WTC11 (cell line): ENCODE measurements around the gene ADCY6. TPM values are rescaled to one million over a fixed set of nuclear protein-coding genes. Genes with fewer than 3 reads are reported as not detected.

Experiments
- ATAC-seq: fragments of 200-7000 bp; cut with Tn5 transposase; 2 replicates; pipeline ENCODE4 v1.10.0; 2021; ENCODE audit warnings: mild to moderate bottlenecking, moderate library complexity
- CTCF ChIA-PET: fragments of 300-600 bp; sonication (Branson Sonifier 250); formaldehyde crosslinking; loops from one replicate; lab custom pipeline; 2021; ENCODE audit warnings: antibody characterized with exemption; lab: Charles Lee
- POLR2A ChIA-PET: fragments of 350-600 bp; sonication (Branson Sonifier 250); formaldehyde crosslinking; loops from one replicate; lab custom pipeline; 2021; ENCODE audit warnings: antibody characterized with exemption; lab: Charles Lee
- DNase-seq: peaks from one replicate; pipeline ENCODE4 v3.0.0; 2021; ENCODE audit warnings: low spot score
- H3K27ac Mint-ChIP-seq: 2 replicates; pipeline ENCODE4 v1.8.0; 2021; ENCODE audit warnings: mixed read lengths
- H3K27me3 Mint-ChIP-seq: 2 replicates; pipeline ENCODE4 v1.8.0; 2021; ENCODE audit warnings: low read depth, mild to moderate bottlenecking, moderate library complexity, mixed read lengths
- H3K36me3 Mint-ChIP-seq: 2 replicates; pipeline ENCODE4 v1.8.0; 2021; ENCODE audit warnings: mixed read lengths
- H3K4me1 Mint-ChIP-seq: 2 replicates; pipeline ENCODE4 v1.8.0; 2022; ENCODE audit warnings: mixed read lengths
- H3K4me3 Mint-ChIP-seq: 2 replicates; pipeline ENCODE4 v1.8.0; 2021; ENCODE audit warnings: mild to moderate bottlenecking, moderate library complexity, mixed read lengths
- H3K9me3 Mint-ChIP-seq: 2 replicates; pipeline ENCODE4 v1.8.0; 2021; ENCODE audit warnings: mixed read lengths
- AFF4 ChIP-seq: sonication (generic); formaldehyde crosslinking; IDR thresholded peaks from 2 replicates; pipeline ENCODE4 v1.8.1; 2023; ENCODE audit warnings: mild to moderate bottlenecking, missing genetic modification reagents, borderline replicate concordance
- CBFB ChIP-seq: sonication (generic); formaldehyde crosslinking; IDR thresholded peaks from 2 replicates; pipeline ENCODE4 v1.8.1; 2022; ENCODE audit warnings: mild to moderate bottlenecking, low read depth, missing genetic modification reagents
- CREB1 ChIP-seq: sonication (generic); formaldehyde crosslinking; IDR thresholded peaks from 2 replicates; pipeline ENCODE4 v1.8.0; 2023; ENCODE audit warnings: mild to moderate bottlenecking, missing genetic modification reagents
- E2F1 ChIP-seq: sonication (generic); formaldehyde crosslinking; IDR thresholded peaks from 2 replicates; pipeline ENCODE4 v1.8.0; 2022; ENCODE audit warnings: mild to moderate bottlenecking, missing genetic modification reagents
- ESRRA ChIP-seq: sonication (generic); formaldehyde crosslinking; IDR thresholded peaks from 2 replicates; pipeline ENCODE4 v1.8.1; 2022; ENCODE audit warnings: mild to moderate bottlenecking, missing genetic modification reagents, borderline replicate concordance
- ETV6 ChIP-seq: sonication (generic); formaldehyde crosslinking; IDR thresholded peaks from 2 replicates; pipeline ENCODE4 v1.8.1; 2022; ENCODE audit warnings: mild to moderate bottlenecking, missing genetic modification reagents
- FOXK1 ChIP-seq: sonication (generic); formaldehyde crosslinking; IDR thresholded peaks from 2 replicates; pipeline ENCODE4 v1.8.0; 2022; ENCODE audit warnings: mild to moderate bottlenecking, moderate library complexity, missing genetic modification reagents
- GRHL2 ChIP-seq: fragments of 250-450 bp; sonication (Bioruptor Pico); IDR thresholded peaks from 2 replicates; pipeline ENCODE4 v1.8.0; 2022; ENCODE audit warnings: mild to moderate bottlenecking, moderate library complexity; ENCODE audit not compliant: insufficient replicate concordance, severe bottlenecking
- HMGXB4 ChIP-seq: sonication (generic); formaldehyde crosslinking; IDR thresholded peaks from 2 replicates; pipeline ENCODE4 v1.8.1; 2023; ENCODE audit warnings: mild to moderate bottlenecking, moderate library complexity, missing genetic modification reagents
- JAZF1 ChIP-seq: fragments of 250-450 bp; sonication (Bioruptor Pico); IDR thresholded peaks from 2 replicates; pipeline ENCODE4 v1.9.0; 2021; ENCODE audit warnings: moderate library complexity, mild to moderate bottlenecking, inconsistent platforms
- MXD4 ChIP-seq: fragments of 250-450 bp; sonication (Bioruptor Pico); IDR thresholded peaks from 2 replicates; pipeline ENCODE4 v1.8.0; 2021; ENCODE audit warnings: mild to moderate bottlenecking, moderate library complexity, borderline replicate concordance
- NFATC4 ChIP-seq: fragments of 250-450 bp; sonication (Bioruptor Pico); IDR thresholded peaks from 2 replicates; pipeline ENCODE4 v1.9.0; 2021; ENCODE audit warnings: mild to moderate bottlenecking
- NR3C1 ChIP-seq: sonication (generic); formaldehyde crosslinking; conservative IDR thresholded peaks from 2 replicates; pipeline ENCODE4 v1.8.1; 2023; ENCODE audit warnings: low read depth, mild to moderate bottlenecking, missing genetic modification reagents
- SP1 ChIP-seq: sonication (generic); formaldehyde crosslinking; conservative IDR thresholded peaks from 2 replicates; pipeline ENCODE4 v1.8.1; 2022; ENCODE audit warnings: missing genetic modification reagents
- TEAD4 ChIP-seq: sonication (generic); formaldehyde crosslinking; IDR thresholded peaks from 2 replicates; pipeline ENCODE4 v1.8.0; 2022; ENCODE audit warnings: mild to moderate bottlenecking, missing genetic modification reagents
- ZBTB21 ChIP-seq: sonication (generic); formaldehyde crosslinking; IDR thresholded peaks from 2 replicates; pipeline ENCODE4 v1.8.1; 2023; ENCODE audit warnings: mild to moderate bottlenecking, missing genetic modification reagents, borderline replicate concordance
- ZNF138 ChIP-seq: sonication (generic); formaldehyde crosslinking; conservative IDR thresholded peaks from 2 replicates; pipeline ENCODE4 v1.8.1; 2022; ENCODE audit warnings: mild to moderate bottlenecking, moderate library complexity, missing genetic modification reagents
- ZNF671 ChIP-seq: fragments of 250-450 bp; sonication (Bioruptor Pico); IDR thresholded peaks from 2 replicates; pipeline ENCODE4 v1.8.0; 2021; ENCODE audit warnings: mild to moderate bottlenecking
- total RNA-seq: library from RNA; stranded (reverse); gene quantifications from 3 replicates; pipeline ENCODE4 v1.2.3, GENCODE V29; 2021
- TF ChIP-seq, protein P1 (sequence below): fragments of 200-600 bp; IDR thresholded peaks from 2 replicates; pipeline ENCODE4 v1.8.0; 2022; ENCODE audit warnings: antibody characterized with exemption
- TF ChIP-seq, protein P2 (sequence below): sonication (generic); formaldehyde crosslinking; IDR thresholded peaks from 2 replicates; pipeline ENCODE4 v1.8.0; 2023; ENCODE audit warnings: mild to moderate bottlenecking, missing genetic modification reagents
- TF ChIP-seq, protein P3 (sequence below): sonication (generic); formaldehyde crosslinking; IDR thresholded peaks from 2 replicates; pipeline ENCODE4 v1.8.1; 2022; ENCODE audit warnings: mild to moderate bottlenecking, moderate library complexity, missing genetic modification reagents

Gene ADCY6
- total RNA-seq, 1 experiment from 2014 or later, result 12.8 TPM

DNA sequence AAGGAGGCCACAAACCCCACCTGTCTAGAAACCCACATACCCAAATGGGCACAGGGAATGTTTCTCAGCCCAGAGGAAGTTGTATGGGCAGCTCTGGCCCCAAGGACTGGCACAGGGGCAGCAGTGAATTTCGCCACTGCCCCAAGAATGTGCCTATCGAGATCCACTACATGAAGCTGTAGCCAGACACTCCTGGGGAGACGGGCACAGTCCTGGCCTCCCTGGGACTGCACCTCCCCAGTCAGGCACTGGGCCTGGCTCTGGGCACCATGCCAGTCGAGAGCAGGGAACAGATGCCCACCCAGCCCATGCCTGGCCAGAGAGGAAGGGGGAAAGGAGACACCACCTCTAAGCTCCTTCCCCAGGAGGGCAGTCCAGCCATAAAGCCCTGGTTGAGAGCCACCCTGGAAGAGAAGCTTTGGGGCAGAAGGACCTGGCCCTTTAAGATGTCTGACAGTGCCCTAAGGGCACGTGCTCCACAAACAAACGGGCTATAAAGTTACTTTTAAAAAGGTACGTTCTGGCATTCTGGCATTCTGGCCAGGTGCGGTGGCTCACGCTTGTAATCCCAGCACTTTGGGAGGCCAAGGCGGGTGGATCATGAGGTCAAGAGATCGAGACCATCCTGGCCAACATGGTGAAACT is 8.4 kb downstream of the ADCY6 start:
- ChIA-PET POLR2A (no interaction called here), CTCF (interaction anchor here (0.8 to 2.1 kb wide), 4 partner anchors 15 to 27 kb away, joined by 4 to 9 read pairs (median 5); no protein-coding TSS in a partner anchor)
- TF ChIP-seq E2F1 (CRISPR knock-in tag) (no peak), NR3C1 (CRISPR knock-in tag) (no peak), CREB1 (CRISPR knock-in tag) (no peak), MXD4 (CRISPR knock-in tag) (no peak), ESRRA (CRISPR knock-in tag) (no peak)
- no peak overlapping the region for H3K27ac Mint-ChIP-seq
- no peaks in the 10 kb centered on the region for H3K27me3 Mint-ChIP-seq
- DNase-seq (no peak), ATAC-seq (no peak)
- no peaks in the 10 kb centered on the region for H3K36me3 Mint-ChIP-seq
- no peak overlapping the region for H3K4me3 Mint-ChIP-seq
- peaks cover 15% of the 10 kb centered on the region for H3K4me1 Mint-ChIP-seq
- H3K9me3 Mint-ChIP-seq, result no peaks in the 10 kb centered on the region

GRCh38 chr12:48779869-48780268 is 9.0 kb downstream of the ADCY6 start:
- ChIA-PET CTCF (interaction anchor here (1.3 to 2.1 kb wide), 3 partner anchors 15 to 27 kb away, joined by 5 to 9 read pairs (median 5); no protein-coding TSS in a partner anchor), POLR2A (interaction anchor here (1.3 kb wide), 1 partner anchor 10 kb away, joined by 3 read pairs; no protein-coding TSS in a partner anchor)
- H3K9me3 Mint-ChIP-seq, result no peaks in the 10 kb centered on the region
- H3K4me1 Mint-ChIP-seq, result peaks cover 15% of the 10 kb centered on the region
- H3K27me3 Mint-ChIP-seq, result no peaks in the 10 kb centered on the region
- H3K27ac Mint-ChIP-seq, result no peak overlapping the region
- ATAC-seq (no peak), DNase-seq (no peak)
- H3K36me3 Mint-ChIP-seq, result no peaks in the 10 kb centered on the region
- no peak overlapping the region for H3K4me3 Mint-ChIP-seq
- TF ChIP-seq FOXK1 (CRISPR knock-in tag) (no peak), AFF4 (CRISPR knock-in tag) (no peak), SP1 (CRISPR knock-in tag) (no peak), MXD4 (CRISPR knock-in tag) (no peak), NFATC4 (CRISPR knock-in tag) (no peak), GRHL2 (no peak), TEAD4 (CRISPR knock-in tag) (no peak), ZNF138 (CRISPR knock-in tag) (no peak), JAZF1 (CRISPR knock-in tag) (no peak), ZBTB21 (CRISPR knock-in tag) (no peak), CBFB (CRISPR knock-in tag) (no peak), ETV6 (CRISPR knock-in tag) (no peak), HMGXB4 (CRISPR knock-in tag) (no peak), ZNF671 (CRISPR knock-in tag) (no peak)
- TF ChIP-seq, protein P1, sequence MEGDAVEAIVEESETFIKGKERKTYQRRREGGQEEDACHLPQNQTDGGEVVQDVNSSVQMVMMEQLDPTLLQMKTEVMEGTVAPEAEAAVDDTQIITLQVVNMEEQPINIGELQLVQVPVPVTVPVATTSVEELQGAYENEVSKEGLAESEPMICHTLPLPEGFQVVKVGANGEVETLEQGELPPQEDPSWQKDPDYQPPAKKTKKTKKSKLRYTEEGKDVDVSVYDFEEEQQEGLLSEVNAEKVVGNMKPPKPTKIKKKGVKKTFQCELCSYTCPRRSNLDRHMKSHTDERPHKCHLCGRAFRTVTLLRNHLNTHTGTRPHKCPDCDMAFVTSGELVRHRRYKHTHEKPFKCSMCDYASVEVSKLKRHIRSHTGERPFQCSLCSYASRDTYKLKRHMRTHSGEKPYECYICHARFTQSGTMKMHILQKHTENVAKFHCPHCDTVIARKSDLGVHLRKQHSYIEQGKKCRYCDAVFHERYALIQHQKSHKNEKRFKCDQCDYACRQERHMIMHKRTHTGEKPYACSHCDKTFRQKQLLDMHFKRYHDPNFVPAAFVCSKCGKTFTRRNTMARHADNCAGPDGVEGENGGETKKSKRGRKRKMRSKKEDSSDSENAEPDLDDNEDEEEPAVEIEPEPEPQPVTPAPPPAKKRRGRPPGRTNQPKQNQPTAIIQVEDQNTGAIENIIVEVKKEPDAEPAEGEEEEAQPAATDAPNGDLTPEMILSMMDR, result no peak
- TF ChIP-seq, protein P2, sequence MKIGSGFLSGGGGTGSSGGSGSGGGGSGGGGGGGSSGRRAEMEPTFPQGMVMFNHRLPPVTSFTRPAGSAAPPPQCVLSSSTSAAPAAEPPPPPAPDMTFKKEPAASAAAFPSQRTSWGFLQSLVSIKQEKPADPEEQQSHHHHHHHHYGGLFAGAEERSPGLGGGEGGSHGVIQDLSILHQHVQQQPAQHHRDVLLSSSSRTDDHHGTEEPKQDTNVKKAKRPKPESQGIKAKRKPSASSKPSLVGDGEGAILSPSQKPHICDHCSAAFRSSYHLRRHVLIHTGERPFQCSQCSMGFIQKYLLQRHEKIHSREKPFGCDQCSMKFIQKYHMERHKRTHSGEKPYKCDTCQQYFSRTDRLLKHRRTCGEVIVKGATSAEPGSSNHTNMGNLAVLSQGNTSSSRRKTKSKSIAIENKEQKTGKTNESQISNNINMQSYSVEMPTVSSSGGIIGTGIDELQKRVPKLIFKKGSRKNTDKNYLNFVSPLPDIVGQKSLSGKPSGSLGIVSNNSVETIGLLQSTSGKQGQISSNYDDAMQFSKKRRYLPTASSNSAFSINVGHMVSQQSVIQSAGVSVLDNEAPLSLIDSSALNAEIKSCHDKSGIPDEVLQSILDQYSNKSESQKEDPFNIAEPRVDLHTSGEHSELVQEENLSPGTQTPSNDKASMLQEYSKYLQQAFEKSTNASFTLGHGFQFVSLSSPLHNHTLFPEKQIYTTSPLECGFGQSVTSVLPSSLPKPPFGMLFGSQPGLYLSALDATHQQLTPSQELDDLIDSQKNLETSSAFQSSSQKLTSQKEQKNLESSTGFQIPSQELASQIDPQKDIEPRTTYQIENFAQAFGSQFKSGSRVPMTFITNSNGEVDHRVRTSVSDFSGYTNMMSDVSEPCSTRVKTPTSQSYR, result no peak
- TF ChIP-seq, protein P3, sequence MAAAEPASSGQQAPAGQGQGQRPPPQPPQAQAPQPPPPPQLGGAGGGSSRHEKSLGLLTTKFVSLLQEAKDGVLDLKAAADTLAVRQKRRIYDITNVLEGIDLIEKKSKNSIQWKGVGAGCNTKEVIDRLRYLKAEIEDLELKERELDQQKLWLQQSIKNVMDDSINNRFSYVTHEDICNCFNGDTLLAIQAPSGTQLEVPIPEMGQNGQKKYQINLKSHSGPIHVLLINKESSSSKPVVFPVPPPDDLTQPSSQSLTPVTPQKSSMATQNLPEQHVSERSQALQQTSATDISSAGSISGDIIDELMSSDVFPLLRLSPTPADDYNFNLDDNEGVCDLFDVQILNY, result no peak
